Skin epidermis (tissue), 12 donors: ENCODE results near the gene CYP26B1.

ENCODE experiments used
- H3K27ac ChIP-seq, 21 experiments: fragments of 200-600 bp; sonication (generic) in 11 of 21; one replicate each; pipeline ENCODE4 v1.5.0; 2020; ENCODE audit warnings: mild to moderate bottlenecking in 3 of 21, inconsistent platforms in 2 of 21, moderate library complexity in 2 of 21
- H3K4me3 ChIP-seq, 7 experiments: fragments of 200-600 bp; sonication (generic) in 2 of 7; one replicate each; pipeline ENCODE4 v1.5.0; 2020; ENCODE audit warnings: inconsistent platforms in 2 of 7, mild to moderate bottlenecking in 2 of 7, moderate library complexity in 1 of 7

CYP26B1 gene

GRCh38 chr2:72147303-72147971, at the start of gene CYP26B1:
CYP26B1 (minus strand) TSS chr2:72147862; CDS start chr2:72147834, 28 bp downstream.
- Histone ChIP-seq H3K27ac (peak within 1 kb of the TSS in 19 of 21 experiments; percentile 8 to 82 (median 63)), H3K4me3 (peak within 1 kb of the TSS; percentile 33 to 46 (median 43))

GRCh38 chr2:72193723-72194122, 46.1 kb upstream of the CYP26B1 start:
- Histone ChIP-seq H3K27ac (no peak overlapping the region), H3K4me3 (no peak overlapping the region)

DNA sequence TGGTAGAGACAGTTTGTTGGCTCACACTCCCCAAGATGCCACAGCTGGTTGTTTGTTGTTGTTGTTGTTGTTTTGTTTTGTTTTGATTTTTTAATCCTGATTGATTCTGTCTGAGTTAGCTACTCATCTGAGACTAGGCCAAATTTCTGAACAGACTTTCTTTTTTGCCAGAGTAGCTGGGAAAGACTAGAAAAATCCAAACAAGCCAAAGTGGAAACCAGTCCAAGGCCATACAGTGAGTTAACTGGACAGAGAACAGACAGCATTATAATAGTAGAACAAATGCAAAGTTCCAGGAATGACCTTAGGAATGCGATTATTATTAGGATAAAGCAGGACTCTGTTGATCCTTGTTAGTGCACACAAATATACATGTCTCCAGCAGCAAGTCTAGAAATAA, 43.8 kb upstream of the CYP26B1 start:
- no peak overlapping the region for H3K4me3 ChIP-seq
- H3K27ac ChIP-seq = no peak overlapping the region

- Histone ChIP-seq H3K27ac (no peak overlapping the region), H3K4me3 (no peak overlapping the region)
Measured at GRCh38 chr2:72185206-72185605, 37.5 kb upstream of the CYP26B1 start.

- Histone ChIP-seq H3K27ac (no peak overlapping the region), H3K4me3 (no peak overlapping the region)
Measured at GRCh38 chr2:72183466-72183865, 35.8 kb upstream of the CYP26B1 start.

GRCh38 chr2:72183016-72183415, 35.4 kb upstream of the CYP26B1 start:
- Histone ChIP-seq H3K4me3 (no peak overlapping the region), H3K27ac (no peak overlapping the region)

GRCh38 chr2:72182547-72182946, 34.9 kb upstream of the CYP26B1 start:
- Histone ChIP-seq H3K27ac (no peak overlapping the region), H3K4me3 (no peak overlapping the region)

GRCh38 chr2:72181616-72182015, 34.0 kb upstream of the CYP26B1 start:
- Histone ChIP-seq H3K4me3 (no peak overlapping the region), H3K27ac (no peak overlapping the region)

DNA sequence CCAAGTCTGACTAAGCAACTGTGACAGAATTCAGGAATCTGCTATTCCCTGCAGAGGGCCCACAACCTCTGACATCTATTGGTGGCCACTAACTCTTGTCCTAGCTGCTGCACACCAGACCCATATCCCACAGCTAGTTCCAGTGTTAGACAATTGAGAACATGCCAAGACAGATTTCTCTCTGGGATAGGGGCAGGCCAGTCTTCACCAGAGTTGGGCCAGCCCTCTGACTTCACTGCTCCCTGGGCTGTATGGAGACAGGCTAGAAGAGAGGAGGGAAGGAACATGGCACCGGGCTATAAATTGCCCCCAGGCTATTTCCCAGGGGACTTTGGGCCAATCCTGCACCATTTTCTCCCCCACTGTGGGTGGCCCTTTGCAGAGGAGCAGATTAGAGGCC, 32.7 kb upstream of the CYP26B1 start:
- H3K27ac ChIP-seq = no peak overlapping the region
- no peak overlapping the region for H3K4me3 ChIP-seq

- Histone ChIP-seq H3K4me3 (no peak overlapping the region), H3K27ac (no peak overlapping the region)
Measured at GRCh38 chr2:72178551-72178950, 30.9 kb upstream of the CYP26B1 start.

DNA sequence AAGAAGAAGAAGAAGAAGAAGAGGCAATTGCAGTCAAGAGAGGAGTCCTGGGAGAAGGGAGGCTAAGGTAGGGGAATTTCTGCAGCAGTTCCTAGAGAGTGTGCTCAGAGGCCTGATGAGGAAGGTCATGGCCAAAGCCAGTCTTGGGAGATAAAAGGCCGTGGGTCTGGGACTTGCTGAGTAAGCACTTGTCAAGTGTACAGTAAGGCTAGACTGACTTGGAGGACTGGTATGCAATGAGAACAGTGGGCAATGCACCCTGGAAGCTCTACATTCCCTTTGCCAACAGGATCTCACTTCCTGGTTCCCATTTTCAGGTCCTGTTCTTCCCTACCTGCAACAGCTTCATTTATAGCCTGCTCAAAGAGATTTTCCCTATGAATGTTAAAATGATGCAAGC, 28.6 kb upstream of the CYP26B1 start:
- no peak overlapping the region for H3K27ac ChIP-seq
- no peak overlapping the region for H3K4me3 ChIP-seq

DNA sequence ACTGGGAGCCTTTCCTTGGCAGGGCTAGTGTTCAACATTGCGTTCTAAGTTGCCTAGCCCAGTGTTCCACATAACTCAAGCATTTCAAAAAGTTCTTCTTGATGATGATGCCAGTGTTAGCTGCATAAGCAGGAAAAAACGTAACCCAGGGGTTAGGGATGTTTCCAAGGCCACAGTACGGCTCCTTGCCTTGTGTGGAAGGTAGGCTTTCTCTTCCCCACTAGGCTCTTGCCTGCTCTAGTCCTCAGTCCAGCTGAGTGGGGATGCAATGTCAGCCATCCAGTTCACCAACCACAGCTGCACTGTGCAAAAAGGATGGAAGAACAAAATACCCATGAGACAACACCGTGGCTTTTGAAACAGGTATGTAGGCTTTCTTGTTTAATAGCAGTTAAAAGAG, 28.0 kb upstream of the CYP26B1 start:
- Histone ChIP-seq H3K27ac (no peak overlapping the region), H3K4me3 (no peak overlapping the region)

DNA sequence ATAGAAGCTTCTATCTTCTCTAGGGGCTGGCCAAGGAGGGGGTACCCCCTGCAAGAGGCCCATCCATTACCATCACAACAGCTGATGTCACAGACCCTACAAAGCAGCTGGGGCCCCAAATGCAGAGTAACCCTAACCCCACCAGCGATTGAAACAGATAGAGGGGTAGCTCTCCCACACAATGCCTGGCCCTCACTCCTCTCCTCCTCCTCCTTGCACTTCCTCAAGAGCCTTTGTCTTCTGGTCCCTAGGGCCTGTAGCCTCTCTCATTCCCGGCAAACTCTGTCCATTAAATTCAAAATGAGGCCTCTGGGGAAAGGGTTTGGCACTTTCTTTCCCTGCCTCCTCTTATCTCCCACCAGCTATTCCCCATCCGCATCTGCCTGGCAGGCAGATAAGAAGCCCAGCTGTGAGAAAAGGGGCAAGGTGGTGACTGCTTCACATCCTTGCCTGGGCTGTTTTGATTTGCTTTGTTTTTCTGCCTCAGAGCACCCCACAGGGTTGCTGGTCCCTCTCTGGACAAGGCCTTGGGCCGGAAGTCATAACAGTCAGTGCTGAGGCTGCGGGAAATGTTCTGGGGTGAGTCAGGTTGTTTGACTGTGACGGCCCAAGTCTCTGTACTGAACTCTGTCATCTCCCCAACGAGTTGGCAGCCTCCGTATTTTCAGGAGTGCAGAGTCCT, 26.1 kb upstream of the CYP26B1 start:
- no peak overlapping the region for H3K4me3 ChIP-seq

DNA sequence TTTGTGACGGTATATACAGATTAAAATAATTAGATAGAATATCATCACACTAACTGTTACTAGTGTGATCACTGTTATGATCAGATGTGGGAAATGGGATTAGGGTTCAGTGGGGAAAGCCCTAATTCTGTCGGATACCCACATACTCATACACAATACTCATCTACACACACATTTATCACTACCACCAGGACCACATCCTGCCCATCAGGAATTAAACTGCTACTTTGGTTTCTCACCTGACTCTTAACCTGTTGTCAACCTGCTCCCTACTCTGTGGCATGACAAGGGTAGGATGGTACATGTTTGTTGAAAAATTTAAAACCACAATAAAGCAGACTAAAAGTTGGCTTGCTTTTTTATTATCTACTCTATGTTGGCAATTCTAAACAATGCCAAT, 24.8 kb upstream of the CYP26B1 start:
- H3K27ac ChIP-seq = no peak overlapping the region
- no peak overlapping the region for H3K4me3 ChIP-seq

More for the DNA sequence above, 26.1 kb upstream of the CYP26B1 start:
- H3K27ac ChIP-seq = no peak overlapping the region

- H3K4me3 ChIP-seq = no peak overlapping the region
- no peak overlapping the region for H3K27ac ChIP-seq
Measured at GRCh38 chr2:72166279-72166678, 18.6 kb upstream of the CYP26B1 start.

GRCh38 chr2:72165792-72166191, 18.1 kb upstream of the CYP26B1 start:
- Histone ChIP-seq H3K27ac (no peak overlapping the region), H3K4me3 (no peak overlapping the region)

- no peak overlapping the region for H3K27ac ChIP-seq
- H3K4me3 ChIP-seq = no peak overlapping the region
Measured at GRCh38 chr2:72162574-72162973, 14.9 kb upstream of the CYP26B1 start.

GRCh38 chr2:72159211-72159993, 11.7 kb upstream of the CYP26B1 start:
- Histone ChIP-seq H3K27ac (no peak overlapping the region), H3K4me3 (no peak overlapping the region)

- Histone ChIP-seq H3K27ac (no peak overlapping the region), H3K4me3 (no peak overlapping the region)
Measured at GRCh38 chr2:72157871-72158771, 10.5 kb upstream of the CYP26B1 start.

- no peak overlapping the region for H3K4me3 ChIP-seq
- no peak overlapping the region for H3K27ac ChIP-seq
Measured at GRCh38 chr2:72156872-72157271, 9.2 kb upstream of the CYP26B1 start.
